Vagina (tissue), 2 donors: ENCODE data around the gene SDHAF3.
"Not testable (repeated sequence)": the region's sequence is repeated elsewhere in the genome, so short reads cannot be mapped to it uniquely, and the experiment has no call there.

Experiments
- CTCF ChIP-seq, 3 experiments: fragments of 450-650 bp in 2 of 3; fragments of 200-600 bp in 1 of 3; sonication (generic) in 1 of 3; IDR thresholded peaks; one replicate each; pipeline ENCODE4 v1.5.1; 2017 to 2019; ENCODE audit warnings: antibody characterized with exemption in 3 of 3, mild to moderate bottlenecking in 2 of 3, moderate library complexity in 2 of 3
- POLR2AphosphoS5 ChIP-seq, 2 donors: sonication (generic); formaldehyde crosslinking; IDR thresholded peaks; one replicate each; pipeline ENCODE4 v1.9.0; 2017; ENCODE audit warnings: antibody characterized with exemption in 2 of 2, mild to moderate bottlenecking in 2 of 2, low read depth in 1 of 2; ENCODE audit not compliant: insufficient read depth in 1 of 2

DNA sequence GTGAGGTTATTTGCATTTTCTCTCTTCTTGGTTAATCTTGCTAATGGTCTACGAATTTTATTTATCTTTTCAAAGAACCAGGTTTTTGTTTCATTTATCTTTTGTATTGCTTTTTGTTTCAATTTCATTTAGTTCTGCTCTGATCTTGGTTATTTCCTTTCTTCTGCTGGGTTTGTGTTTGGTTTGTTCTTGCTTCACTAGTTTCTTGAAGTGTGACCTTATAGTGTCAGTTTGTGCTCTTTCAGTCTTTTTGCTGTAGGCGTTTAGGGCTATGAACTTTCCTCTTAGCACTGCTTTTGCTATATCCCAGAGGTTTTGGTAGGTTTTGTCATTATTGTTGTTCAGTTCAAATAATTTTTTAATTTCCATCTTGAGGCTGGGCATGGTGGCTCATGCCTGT, 45.5 kb upstream of the SDHAF3 start:
- not testable (repeated sequence) for TF ChIP-seq CTCF (IDR thresholded peaks at IDR 0.05); POLR2AphosphoS5 (IDR thresholded peaks at IDR 0.05; ENCODE audit: insufficient read depth in 1 of 2, low read depth in 1 of 2)
